Spleen (tissue), 11 donors: Measurements from ENCODE around the gene PTGDR2. TPM values are rescaled to one million over a fixed set of nuclear protein-coding genes. Genes with fewer than 3 reads are reported as not detected.

Source experiments
- DNase-seq: peaks from one replicate; pipeline ENCODE4 v3.0.0-alpha.2; 2020
- H3K27ac ChIP-seq, 8 donors: fragments of 200-600 bp; sonication (generic) in 7 of 8; 1 replicate in 4 of 8; 2 replicates in 4 of 8; pipeline versions ENCODE4 v1.5.0 to v1.8.0; 2016 to 2021; ENCODE audit warnings: inconsistent platforms in 4 of 8, mild to moderate bottlenecking in 4 of 8, moderate library complexity in 1 of 8
- H3K27me3 ChIP-seq, 7 donors: fragments of 200-600 bp; sonication (generic) in 6 of 7; replicated peaks in 1 of 7; 1 replicate in 4 of 7; 2 replicates in 3 of 7; pipeline versions ENCODE4 v1.5.0 to v1.8.0; 2016 to 2021; ENCODE audit warnings: inconsistent platforms in 3 of 7, mild to moderate bottlenecking in 1 of 7
- H3K36me3 ChIP-seq, 6 donors: fragments of 200-600 bp; sonication (generic) in 5 of 6; 1 replicate in 4 of 6; 2 replicates in 2 of 6; pipeline versions ENCODE4 v1.5.0 to v1.8.0; 2016 to 2021; ENCODE audit warnings: inconsistent platforms in 2 of 6
- H3K4me1 ChIP-seq, 6 donors: fragments of 200-600 bp; sonication (generic) in 5 of 6; 1 replicate in 3 of 6; 2 replicates in 3 of 6; pipeline versions ENCODE4 v1.5.0 to v1.8.0; 2016 to 2021; ENCODE audit warnings: inconsistent platforms in 3 of 6
- H3K4me3 ChIP-seq, 8 donors: fragments of 200-600 bp; sonication (generic) in 7 of 8; 1 replicate in 4 of 8; 2 replicates in 4 of 8; pipeline versions ENCODE4 v1.5.0 to v1.8.0; 2016 to 2021; ENCODE audit warnings: inconsistent platforms in 4 of 8, mild to moderate bottlenecking in 4 of 8, moderate library complexity in 2 of 8
- H3K9me3 ChIP-seq, 8 donors: fragments of 200-600 bp; sonication (generic) in 7 of 8; 1 replicate in 4 of 8; 2 replicates in 4 of 8; pipeline versions ENCODE4 v1.5.0 to v1.8.0; 2016 to 2021; ENCODE audit warnings: inconsistent platforms in 4 of 8
- CTCF ChIP-seq, 11 experiments: fragments of 200-600 bp in 7 of 11; fragments of 450-650 bp in 4 of 11; sonication (generic) in 4 of 11; IDR thresholded peaks in 8 of 11; conservative IDR thresholded peaks in 3 of 11; 1 replicate in 7 of 11; 2 replicates in 4 of 11; pipeline versions ENCODE4 v1.4.0 to v1.8.0; 2016 to 2021; ENCODE audit warnings: antibody characterized with exemption in 11 of 11, inconsistent platforms in 4 of 11, mild to moderate bottlenecking in 1 of 11
- POLR2A ChIP-seq, 3 donors: fragments of 450-650 bp; IDR thresholded peaks; one replicate each; pipeline ENCODE4 v1.5.1; 2017; ENCODE audit warnings: antibody characterized with exemption in 3 of 3, mild to moderate bottlenecking in 1 of 3
- POLR2AphosphoS5 ChIP-seq, 3 donors: sonication (generic); formaldehyde crosslinking; IDR thresholded peaks; one replicate each; pipeline ENCODE4 v1.5.1; 2017; ENCODE audit warnings: antibody characterized with exemption in 3 of 3
- WGBS, 5 donors: extraction: QIAGEN DNeasy Blood & Tissue Kit in 3 of 5; methylation state at CpG; one replicate each; pipeline versions ENCODE4 v1.1.5 to v1.1.7; 2013 to 2018; 5-methylcytosine and 5-hydroxymethylcytosine counted together
- intact Hi-C: fragments of 100-400 bp; cut with DNase I; formaldehyde crosslinking; loops from one replicate; pipeline ENCODE4 v1.15.0; 2023; ENCODE audit warnings: low total_unique reads
- polyA plus RNA-seq, 3 donors: library from polyadenylated mRNA; stranded (reverse); fragments of 200-250 nt; gene quantifications; one replicate each; pipeline ENCODE4 v1.2.1, GENCODE V29; 2013
- total RNA-seq, 7 donors: library from RNA; depleted of rRNA in 3 of 7; stranded (reverse); fragments of >200 nt in 3 of 7; fragmentation: NEBNext Ultra II Directional in 4 of 7; extraction: Animal tissue kit (Norgen Biotek cat#: 25700) in 4 of 7; gene quantifications; one replicate each; pipeline versions ENCODE4 v1.1.0 to v1.2.1, GENCODE V29; 2016 to 2021
- donor health status: healthy with polysubstance abuse.
- donor health status: DM: no; HTN: no; CAD: no; lungs with moderate emphysema.
- donor health status: DM: no; HTN: no; CAD: no.
- donor health status: Bipolar disorder and iron deficiency.
- donor health status: healthy.
- donor health status: DM: no; HTN: no; CAD: no.
- donor health status: DM: yes; HTN: yes; CAD: no.

Gene PTGDR2
- total and polyA plus RNA-seq, 10 donors: 0.10 to 1.1 (median 0.26) TPM; not detected in 1

- WGBS, 5 donors: 40 to 50% (median 44%) methylated on average over 6 of the region's 6 CpGs
- DNase-seq: no peak
- no peak for TF ChIP-seq CTCF (IDR thresholded peaks at IDR 0.05 in 8 of 11, conservative IDR thresholded peaks at IDR 0.05 in 3 of 11)
- TF ChIP-seq POLR2A (IDR thresholded peaks at IDR 0.05): no peak
- TF ChIP-seq POLR2AphosphoS5 (IDR thresholded peaks at IDR 0.05): no peak
- intact Hi-C loops: loop anchor here (5.0 kb wide), 1 partner anchor 58 kb away; no protein-coding TSS in a partner anchor
- Histone ChIP-seq H3K27ac (peak overlapping the region in 5 of 8 donors; percentile 23 to 70 (median 48)), H3K36me3 (peaks cover 0 to 71% (median 41%) of the 10 kb centered on the region in 6 donors), H3K4me1 (peaks cover 0 to 23% (median 17%) of the 10 kb centered on the region in 6 donors), H3K9me3 (no peaks in the 10 kb centered on the region), H3K4me3 (no peak overlapping the region), H3K27me3 (no peaks in the 10 kb centered on the region)
Observed at GRCh38 chr11:60889869-60890311, 34.1 kb upstream of the PTGDR2 start.

GRCh38 chr11:60887556-60887955 is 31.8 kb upstream of the PTGDR2 start:
- H3K27ac ChIP-seq: no peak overlapping the region
- H3K4me3 ChIP-seq: no peak overlapping the region
- WGBS, 5 donors: 64 to 69% (median 65%) methylated on average over 5 of the region's 5 CpGs
- H3K36me3 ChIP-seq: peaks cover 0 to 50% (median 17%) of the 10 kb centered on the region in 6 donors
- DNase-seq: no peak
- peaks cover 0 to 23% (median 17%) of the 10 kb centered on the region in 6 donors for H3K4me1 ChIP-seq
- TF ChIP-seq CTCF (IDR thresholded peaks at IDR 0.05 in 8 of 11, conservative IDR thresholded peaks at IDR 0.05 in 3 of 11) (peak in 9 of 11 experiments; percentile 10 to 52 (median 37)), POLR2A (IDR thresholded peaks at IDR 0.05) (no peak)
- no peaks in the 10 kb centered on the region for H3K9me3 ChIP-seq
- no peaks in the 10 kb centered on the region for H3K27me3 ChIP-seq
- intact Hi-C loops: loop anchor here (5.0 kb wide), 1 partner anchor 55 kb away; no protein-coding TSS in a partner anchor

DNA sequence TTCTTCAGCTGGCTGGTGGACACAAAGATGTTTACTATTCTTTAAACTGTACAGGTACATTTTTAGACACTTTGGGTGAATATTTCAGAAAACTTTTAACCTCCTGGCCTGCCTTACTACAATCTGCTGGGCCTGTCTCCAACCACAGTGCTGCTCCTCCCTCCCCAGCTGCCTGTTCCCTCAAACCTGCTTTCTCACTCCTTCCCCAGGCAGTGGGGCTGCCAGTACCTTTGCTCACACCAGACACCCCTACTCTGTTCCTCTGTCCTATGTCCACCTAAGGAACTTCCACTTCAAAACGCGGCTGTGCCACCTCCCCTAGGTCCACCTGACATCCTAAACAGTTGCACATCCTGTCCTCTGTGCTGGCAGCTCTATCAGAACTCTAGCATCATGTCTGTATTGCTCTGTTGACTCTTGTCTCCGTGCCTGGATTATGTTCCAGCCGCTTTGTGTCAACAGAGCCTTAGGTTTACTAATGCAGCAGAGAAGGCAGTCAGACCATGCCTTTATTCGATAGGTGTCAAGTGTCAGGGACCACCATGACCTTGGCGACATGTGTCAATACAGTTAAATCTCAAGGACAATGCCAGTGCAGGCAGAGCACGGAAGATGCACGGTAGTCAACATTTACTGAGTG is 25.0 kb upstream of the PTGDR2 start:
- 89 to 92% (median 90%) methylated on average over 8 of the region's 8 CpGs for WGBS, 5 donors
- TF ChIP-seq POLR2A (IDR thresholded peaks at IDR 0.05) (no peak), CTCF (IDR thresholded peaks at IDR 0.05 in 8 of 11, conservative IDR thresholded peaks at IDR 0.05 in 3 of 11) (no peak), POLR2AphosphoS5 (IDR thresholded peaks at IDR 0.05) (no peak)
- H3K36me3 ChIP-seq: peaks cover 0 to 52% (median 20%) of the 10 kb centered on the region in 6 donors
- DNase-seq: no peak
- no peak overlapping the region for H3K27ac ChIP-seq
- H3K9me3 ChIP-seq: no peaks in the 10 kb centered on the region
- no peaks in the 10 kb centered on the region for H3K4me1 ChIP-seq
- intact Hi-C loops: no loop called here
- no peaks in the 10 kb centered on the region for H3K27me3 ChIP-seq
- no peak overlapping the region for H3K4me3 ChIP-seq

DNA sequence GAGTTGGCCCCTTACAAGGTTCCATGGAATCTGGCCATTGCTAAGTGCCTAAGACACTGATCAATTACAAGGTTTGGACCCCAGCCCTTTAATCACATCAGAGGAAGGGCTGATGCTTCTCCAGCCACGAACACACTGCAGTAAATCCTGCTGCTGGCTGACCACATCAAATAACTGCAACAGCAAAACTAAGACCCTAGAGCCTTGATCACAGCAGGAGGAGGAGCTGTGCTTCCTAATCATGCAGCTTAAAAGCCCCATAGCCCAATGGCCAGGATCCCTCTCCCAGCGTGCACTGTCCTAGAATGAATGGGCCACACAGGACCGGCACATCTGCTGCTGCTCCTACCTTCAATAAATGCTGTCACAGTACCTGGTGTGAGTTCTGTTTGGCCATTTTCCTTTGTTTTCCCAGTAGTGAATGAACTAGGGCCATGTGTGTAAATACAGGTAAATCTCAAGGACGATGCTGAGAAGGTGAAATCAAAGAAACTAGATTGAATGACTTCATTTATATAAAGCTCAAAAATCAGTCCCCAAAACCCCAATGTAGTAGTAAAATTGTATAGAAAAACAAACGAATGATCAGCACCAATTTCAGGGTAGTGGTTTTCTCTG is 24.3 kb upstream of the PTGDR2 start:
- no peaks in the 10 kb centered on the region for H3K27me3 ChIP-seq
- 82 to 87% (median 86%) methylated on average over 5 of the region's 5 CpGs for WGBS, 5 donors
- intact Hi-C loops: no loop called here
- TF ChIP-seq POLR2AphosphoS5 (IDR thresholded peaks at IDR 0.05): no peak
- TF ChIP-seq CTCF (IDR thresholded peaks at IDR 0.05 in 8 of 11, conservative IDR thresholded peaks at IDR 0.05 in 3 of 11): no peak
- no peak for TF ChIP-seq POLR2A (IDR thresholded peaks at IDR 0.05)
- H3K36me3 ChIP-seq: peaks cover 0 to 55% (median 20%) of the 10 kb centered on the region in 6 donors
- DNase-seq: no peak
- no peak overlapping the region for H3K27ac ChIP-seq
- H3K4me3 ChIP-seq: no peak overlapping the region
- no peaks in the 10 kb centered on the region for H3K4me1 ChIP-seq
- no peaks in the 10 kb centered on the region for H3K9me3 ChIP-seq
